22Rv1 (cell line): Measurements from ENCODE around the gene GALNT12.

Experiments
- CTCF ChIP-seq: fragments of 450-650 bp; IDR thresholded peaks from 2 replicates; pipeline ENCODE4 v1.5.1; 2017; ENCODE audit warnings: mild to moderate bottlenecking
- ZFX ChIP-seq: fragments of 450-650 bp; IDR thresholded peaks from 2 replicates; pipeline ENCODE4 v1.6.1; 2017; ENCODE audit warnings: antibody characterized with exemption, borderline replicate concordance

- no peak for TF ChIP-seq CTCF
- no peak for TF ChIP-seq ZFX
Measured at GRCh38 chr9:98881356-98881755, 73.9 kb downstream of the GALNT12 start.
